Activated CD8-positive, alpha-beta memory T cell treated with anti-CD3 and anti-CD28 coated beads, Interleukin-2, amount 50 U/mL, for 1 hour (primary cell): ENCODE results near the gene ZNF280B.
"Not testable (repeated sequence)": the region's sequence is repeated elsewhere in the genome, so short reads cannot be mapped to it uniquely, and the experiment has no call there.

Experiments
- DNase-seq: peaks from one replicate; pipeline ENCODE4 v3.0.0-alpha.2; 2020; ENCODE audit errors: extremely low read depth

The ZNF280B gene

GRCh38 chr22:22535662-22536061 lies 27.1 kb upstream of the ZNF280B start:
- DNase-seq: no peak

GRCh38 chr22:22534604-22535415 lies 26.3 kb upstream of the ZNF280B start:
- no peak for DNase-seq

- no peak for DNase-seq
These were observed 25.3 kb upstream of the ZNF280B start for GRCh38 chr22:22533863-22534262.

GRCh38 chr22:22533417-22533816 lies 24.9 kb upstream of the ZNF280B start:
- no peak for DNase-seq

GRCh38 chr22:22532547-22533071 lies 24.1 kb upstream of the ZNF280B start:
- DNase-seq: not testable (repeated sequence)

GRCh38 chr22:22531770-22532546 lies 23.4 kb upstream of the ZNF280B start:
- no peak for DNase-seq

- no peak for DNase-seq
These were observed 20.2 kb upstream of the ZNF280B start for GRCh38 chr22:22528780-22529179.

- DNase-seq: no peak
These were observed 18.8 kb upstream of the ZNF280B start for GRCh38 chr22:22527312-22527711.

GRCh38 chr22:22526125-22526912 lies 17.8 kb upstream of the ZNF280B start:
- no peak for DNase-seq

- DNase-seq: no peak
These were observed 15.0 kb upstream of the ZNF280B start for GRCh38 chr22:22523494-22523893.

GRCh38 chr22:22521631-22522030 lies 13.1 kb upstream of the ZNF280B start:
- DNase-seq: no peak

- no peak for DNase-seq
These were observed 12.4 kb upstream of the ZNF280B start for GRCh38 chr22:22520667-22521602.

GRCh38 chr22:22520020-22520656 lies 11.6 kb upstream of the ZNF280B start, which contains the start of gene ZNF280A:
TSS of gene ZNF280A (minus strand) at chr22:22520270. CDS start at chr22:22515630, 4,640 bp downstream.
- no peak for DNase-seq

- no peak for DNase-seq
These were observed 11.0 kb upstream of the ZNF280B start for GRCh38 chr22:22519591-22519990.

- DNase-seq: no peak
These were observed 8.4 kb upstream of the ZNF280B start for GRCh38 chr22:22516992-22517391.

GRCh38 chr22:22515890-22516289 lies 7.3 kb upstream of the ZNF280B start:
- no peak for DNase-seq

- not testable (repeated sequence) for DNase-seq
These were observed 5.9 kb upstream of the ZNF280B start for GRCh38 chr22:22514431-22514830.

- no peak for DNase-seq
These were observed 5.1 kb upstream of the ZNF280B start for GRCh38 chr22:22513619-22514018.

- no peak for DNase-seq
These were observed 4.4 kb upstream of the ZNF280B start for GRCh38 chr22:22512951-22513350.

GRCh38 chr22:22510833-22511232 lies 2.3 kb upstream of the ZNF280B start:
- DNase-seq: not testable (repeated sequence)
